GM12801 (cell line): Measurements from ENCODE around the gene DARS1.

ENCODE experiments used
- CTCF ChIP-seq: IDR thresholded peaks from one replicate; pipeline ENCODE4 v1.5.1; 2011; ENCODE audit warnings: control low read depth; ENCODE audit not compliant: insufficient read length; ENCODE audit errors: extremely low read depth

Gene DARS1

DNA sequence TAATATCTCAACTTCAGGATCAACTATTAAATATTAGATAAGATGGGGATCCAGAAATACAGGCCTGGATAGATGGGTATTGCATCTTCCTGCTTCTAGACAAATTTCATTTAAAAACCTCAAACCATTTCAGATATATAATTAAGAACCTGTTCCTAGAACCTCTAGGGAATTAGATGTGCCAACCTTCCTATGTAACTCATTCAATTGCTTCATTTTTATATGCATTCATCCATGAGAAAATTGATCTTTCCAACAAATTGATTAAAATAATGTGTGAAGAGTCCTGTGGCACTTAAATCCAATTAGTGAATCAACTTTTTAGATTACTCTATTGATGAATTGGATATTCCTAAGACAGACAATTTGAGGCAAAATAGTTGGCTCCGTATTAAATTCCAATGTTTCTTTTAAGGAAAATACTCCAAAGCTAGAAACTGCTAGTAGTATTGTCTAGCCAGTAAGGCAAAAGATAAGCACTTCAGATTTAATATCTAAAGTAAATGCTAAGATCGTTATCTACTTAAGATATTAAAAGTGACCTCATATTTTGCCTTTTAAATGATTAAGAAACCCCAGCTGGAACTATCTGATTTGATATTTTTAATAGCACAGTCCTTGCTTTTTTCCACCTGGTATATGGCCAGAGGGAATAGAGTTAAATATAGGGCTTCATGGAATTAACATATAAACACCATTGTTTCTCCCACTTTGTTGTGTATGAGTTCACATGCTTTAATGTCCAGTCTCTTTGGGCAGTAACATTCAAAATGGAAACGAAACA, 35.8 kb downstream of the DARS1 start:
- TF ChIP-seq CTCF: no peak

GRCh38 chr2:135948642-135949355, 36.6 kb downstream of the DARS1 start:
- no peak for TF ChIP-seq CTCF

- no peak for TF ChIP-seq CTCF
Measured at GRCh38 chr2:135948141-135948540, 37.3 kb downstream of the DARS1 start.

- TF ChIP-seq CTCF: no peak
Measured at GRCh38 chr2:135947483-135947882, 37.9 kb downstream of the DARS1 start.

DNA sequence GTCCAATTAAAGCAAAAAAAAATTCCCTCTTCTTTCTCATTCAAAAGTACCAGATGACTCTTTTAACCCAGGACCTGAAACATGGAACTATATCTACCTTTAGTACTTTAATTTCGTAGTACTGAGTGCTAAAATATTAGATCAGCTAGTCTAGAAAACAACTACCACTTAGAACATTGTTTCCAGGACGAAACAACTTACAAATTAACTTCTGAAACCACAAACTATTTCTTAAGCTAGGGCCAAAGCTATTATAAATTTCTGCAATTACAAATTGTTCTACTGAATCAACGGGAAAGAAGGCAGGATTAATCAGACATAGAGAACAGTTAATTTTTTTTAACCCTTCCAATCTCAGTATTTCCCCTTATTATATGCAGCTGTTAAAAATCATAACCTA, 39.9 kb downstream of the DARS1 start:
- TF ChIP-seq CTCF: no peak

GRCh38 chr2:135944625-135945024, 40.8 kb downstream of the DARS1 start:
- no peak for TF ChIP-seq CTCF

- TF ChIP-seq CTCF: no peak
Measured at GRCh38 chr2:135942936-135943688, 42.3 kb downstream of the DARS1 start.
